ENCODE measurements around the gene DCAF7.

DCAF7 gene

GRCh38 chr17:63524051-63524450 lies 26.2 kb upstream of the DCAF7 start:
- no peak for DNase-seq (ENCODE audit: low read depth, low spot score)

DNA sequence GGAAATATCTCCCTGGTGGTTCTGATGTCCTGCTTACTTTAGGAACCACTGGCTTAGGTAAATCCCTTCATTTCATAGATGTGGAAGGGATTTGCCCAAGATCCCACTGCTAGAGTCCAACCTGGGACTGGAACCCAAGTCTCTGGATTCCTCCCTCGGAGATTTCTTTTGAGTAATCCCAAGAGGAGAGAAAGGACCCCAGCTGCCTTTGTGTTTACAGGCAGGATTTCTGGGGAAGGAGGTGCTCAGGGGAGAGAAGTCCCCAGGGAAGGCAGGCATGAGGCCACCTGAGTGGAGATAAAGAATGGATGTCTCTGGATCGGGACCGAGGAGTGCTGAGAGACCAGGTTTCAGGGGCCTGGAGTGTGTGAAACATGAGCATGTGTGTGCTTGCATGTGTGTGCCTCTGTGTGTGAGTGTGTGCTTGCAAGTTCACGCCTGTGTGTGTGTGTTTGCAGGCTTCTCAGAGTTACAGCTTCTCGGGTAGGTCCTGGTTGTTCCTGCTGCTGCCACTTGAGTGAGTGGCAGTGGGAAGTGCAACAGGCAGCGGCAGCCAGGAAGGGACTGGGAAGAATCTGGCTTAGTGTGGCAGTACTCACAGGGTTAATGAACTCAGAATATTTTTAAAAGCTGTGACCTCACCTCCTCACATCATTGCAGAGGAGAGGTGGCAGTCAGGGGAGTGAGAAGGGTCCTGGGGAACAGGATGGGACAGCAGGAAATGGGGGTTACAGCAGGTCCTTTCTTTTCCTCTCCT lies 24.9 kb upstream of the DCAF7 start:
- no peak for DNase-seq (ENCODE audit: low read depth, low spot score)

DNA sequence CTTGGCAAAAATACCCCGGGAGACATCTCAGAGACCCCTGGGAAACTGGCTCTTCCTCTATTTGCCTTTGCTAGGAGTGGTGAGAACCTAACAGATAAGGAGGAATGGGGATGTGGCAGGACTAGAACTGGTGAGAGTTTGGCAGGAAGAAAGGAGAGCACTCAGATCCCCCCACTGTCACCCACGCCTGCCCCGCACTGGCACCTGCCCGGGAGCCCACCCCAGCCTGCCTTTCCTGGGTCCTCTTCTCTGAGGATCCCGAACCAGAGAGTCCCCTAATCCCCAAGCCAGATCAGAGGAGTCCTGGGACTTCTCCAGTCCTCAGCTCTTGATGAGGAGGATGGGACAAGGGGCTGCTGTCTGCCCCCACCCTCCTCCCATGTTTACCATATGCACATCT lies 23.4 kb upstream of the DCAF7 start:
- no peak for DNase-seq (ENCODE audit: low read depth, low spot score)

GRCh38 chr17:63528183-63528582 lies 22.1 kb upstream of the DCAF7 start:
- no peak for DNase-seq (ENCODE audit: low read depth, low spot score)

DNA sequence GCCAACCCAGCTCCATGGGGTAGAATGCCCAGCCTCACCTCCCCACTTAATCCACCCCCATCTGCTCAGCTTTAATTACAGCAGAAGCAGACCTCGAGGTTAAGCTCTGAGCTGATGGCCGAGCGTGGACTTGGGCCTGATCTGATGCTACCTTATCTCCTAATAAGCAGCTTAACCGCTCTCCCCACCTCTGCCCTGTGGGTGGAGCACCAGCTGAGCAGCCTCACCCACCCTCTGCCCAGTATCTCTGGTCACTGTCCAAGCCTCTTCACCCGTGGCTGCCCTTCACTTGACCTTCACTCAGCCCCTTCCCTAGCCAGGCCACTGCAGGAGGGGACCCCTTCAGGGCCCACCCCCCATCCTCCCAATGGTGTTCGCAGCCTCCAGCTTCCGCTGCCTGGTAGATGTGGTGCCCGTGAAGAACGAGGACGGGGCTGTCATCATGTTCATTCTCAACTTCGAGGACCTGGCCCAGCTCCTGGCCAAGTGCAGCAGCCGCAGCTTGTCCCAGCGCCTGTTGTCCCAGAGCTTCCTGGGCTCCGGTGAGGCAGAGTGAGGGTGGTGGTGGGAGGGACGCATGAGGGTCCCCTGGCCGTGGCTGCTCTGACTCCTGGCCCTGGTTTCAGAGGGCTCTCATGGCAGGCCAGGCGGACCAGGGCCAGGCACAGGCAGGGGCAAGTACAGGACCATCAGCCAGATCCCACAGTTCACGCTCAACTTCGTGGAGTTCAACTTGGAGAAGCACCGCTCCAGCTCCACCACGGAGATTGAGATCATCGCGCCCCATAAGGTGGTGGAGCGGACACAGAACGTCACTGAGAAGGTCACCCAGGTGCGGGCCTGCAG lies 20.3 kb upstream of the DCAF7 start:
- no peak for DNase-seq (ENCODE audit: low read depth, low spot score)

DNA sequence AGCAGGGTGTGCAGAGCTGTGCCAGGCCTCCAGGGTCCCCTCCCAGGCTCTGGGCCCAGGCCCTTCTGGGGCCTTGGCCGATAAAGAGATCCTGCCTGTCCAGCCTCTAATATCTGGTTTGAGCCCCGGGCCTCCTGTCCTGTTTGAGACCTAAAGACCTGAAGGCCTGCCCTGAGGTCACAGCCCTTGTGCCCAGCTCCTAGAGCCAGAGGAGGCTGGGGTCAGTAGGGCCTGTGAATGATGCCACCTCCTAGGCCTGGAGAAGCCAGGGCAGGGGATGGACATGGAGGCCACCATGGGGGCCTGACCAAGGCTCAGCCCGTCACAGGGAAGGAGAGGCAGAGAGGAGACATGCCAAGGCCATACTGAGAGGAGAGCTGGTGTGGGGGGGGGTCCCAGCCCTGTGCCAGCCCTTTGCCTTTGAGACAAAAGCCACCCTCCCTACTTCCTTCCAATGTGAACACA lies 19.7 kb upstream of the DCAF7 start:
- DNase-seq (ENCODE audit: low read depth, low spot score): no peak

GRCh38 chr17:63531022-63531965 lies 19.0 kb upstream of the DCAF7 start:
- DNase-seq (ENCODE audit: low read depth, low spot score): no peak

DNA sequence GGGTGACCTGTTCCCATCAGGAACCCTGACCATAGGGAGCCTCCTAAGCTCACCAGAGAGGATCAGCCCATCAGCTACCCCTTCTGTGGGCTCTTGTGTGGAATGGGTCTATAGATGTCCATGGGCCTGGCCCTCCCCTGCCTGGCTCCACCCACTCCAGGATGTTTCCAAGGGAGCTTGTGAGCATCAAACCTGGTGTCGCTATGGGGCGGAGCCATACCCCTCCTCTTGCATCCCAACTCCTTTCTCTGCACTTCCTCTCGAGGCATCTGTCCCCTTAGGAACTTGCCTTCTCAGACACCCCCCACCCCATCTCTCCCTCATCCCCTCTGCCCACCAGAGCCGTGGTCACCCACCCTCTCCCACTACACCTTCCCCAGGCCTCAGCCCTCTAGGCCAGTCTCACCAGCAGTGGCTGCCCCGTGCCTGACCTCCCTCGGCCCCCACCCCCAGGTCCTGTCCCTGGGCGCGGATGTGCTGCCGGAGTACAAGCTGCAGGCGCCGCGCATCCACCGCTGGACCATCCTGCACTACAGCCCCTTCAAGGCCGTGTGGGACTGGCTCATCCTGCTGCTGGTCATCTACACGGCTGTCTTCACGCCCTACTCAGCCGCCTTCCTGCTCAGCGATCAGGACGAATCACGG lies 16.7 kb upstream of the DCAF7 start:
- no peak for DNase-seq (ENCODE audit: low read depth, low spot score)

DNA sequence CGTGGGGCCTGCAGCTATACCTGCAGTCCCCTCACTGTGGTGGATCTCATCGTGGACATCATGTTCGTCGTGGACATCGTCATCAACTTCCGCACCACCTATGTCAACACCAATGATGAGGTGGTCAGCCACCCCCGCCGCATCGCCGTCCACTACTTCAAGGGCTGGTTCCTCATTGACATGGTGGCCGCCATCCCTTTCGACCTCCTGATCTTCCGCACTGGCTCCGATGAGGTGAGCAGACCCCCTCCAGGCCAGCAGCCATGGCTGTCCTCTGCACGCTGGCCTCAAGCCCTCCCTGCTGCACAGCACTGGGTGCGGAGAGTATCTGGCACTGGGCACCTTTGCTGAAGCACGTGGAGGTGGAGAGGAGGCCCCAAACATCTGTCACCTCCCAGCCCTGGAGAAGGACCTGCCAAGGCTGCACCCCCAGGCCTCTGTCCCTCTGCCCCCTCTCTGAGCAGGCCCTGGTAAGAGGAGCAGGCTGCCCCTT lies 16.2 kb upstream of the DCAF7 start:
- no peak for DNase-seq (ENCODE audit: low read depth, low spot score)

- no peak for DNase-seq (ENCODE audit: low read depth, low spot score)
Measured at GRCh38 chr17:63534816-63535455, 15.3 kb upstream of the DCAF7 start.

- no peak for DNase-seq (ENCODE audit: low read depth, low spot score)
Measured at GRCh38 chr17:63535640-63536039, 14.6 kb upstream of the DCAF7 start.

GRCh38 chr17:63537001-63537400 lies 13.3 kb upstream of the DCAF7 start:
- no peak for DNase-seq (ENCODE audit: low read depth, low spot score)

- no peak for DNase-seq (ENCODE audit: low read depth, low spot score)
Measured at GRCh38 chr17:63537991-63538692, 12.1 kb upstream of the DCAF7 start.

- DNase-seq (ENCODE audit: low read depth, low spot score): no peak
Measured at GRCh38 chr17:63538693-63539595, 11.3 kb upstream of the DCAF7 start.

DNA sequence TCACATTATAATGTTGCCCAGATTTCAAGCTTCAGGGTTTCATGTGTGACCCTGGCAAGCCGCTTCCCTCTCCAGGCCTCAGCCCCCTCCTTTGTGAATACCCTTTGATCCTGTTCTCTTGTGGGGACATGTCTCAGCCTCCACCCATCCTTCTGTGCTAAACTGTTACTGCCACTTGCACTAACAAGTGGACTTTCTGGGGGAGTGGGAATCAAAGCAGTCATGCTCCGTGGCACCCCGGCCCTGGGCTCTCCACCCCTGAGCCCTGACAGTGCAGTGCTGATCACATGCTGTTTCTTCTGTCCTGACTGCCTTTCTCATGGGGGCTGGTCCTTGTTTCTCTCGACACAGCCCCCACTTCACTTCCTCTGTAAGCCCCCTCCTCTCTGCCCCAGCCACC lies 9.7 kb upstream of the DCAF7 start:
- DNase-seq (ENCODE audit: low read depth, low spot score): no peak

DNA sequence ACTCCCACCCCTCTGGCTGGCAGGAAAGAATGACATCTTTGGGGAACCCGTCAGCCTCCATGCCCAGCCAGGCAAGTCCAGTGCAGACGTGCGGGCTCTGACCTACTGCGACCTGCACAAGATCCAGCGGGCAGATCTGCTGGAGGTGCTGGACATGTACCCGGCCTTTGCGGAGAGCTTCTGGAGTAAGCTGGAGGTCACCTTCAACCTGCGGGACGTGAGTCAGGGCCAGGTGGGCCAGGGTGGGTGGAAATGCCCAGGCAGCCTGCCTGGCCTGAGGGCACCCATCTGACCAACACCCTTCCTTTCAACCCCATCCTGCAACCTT lies 8.1 kb upstream of the DCAF7 start:
- no peak for DNase-seq (ENCODE audit: low read depth, low spot score)

- DNase-seq (ENCODE audit: low read depth, low spot score): no peak
Measured at GRCh38 chr17:63542942-63543821, 7.1 kb upstream of the DCAF7 start.

DNA sequence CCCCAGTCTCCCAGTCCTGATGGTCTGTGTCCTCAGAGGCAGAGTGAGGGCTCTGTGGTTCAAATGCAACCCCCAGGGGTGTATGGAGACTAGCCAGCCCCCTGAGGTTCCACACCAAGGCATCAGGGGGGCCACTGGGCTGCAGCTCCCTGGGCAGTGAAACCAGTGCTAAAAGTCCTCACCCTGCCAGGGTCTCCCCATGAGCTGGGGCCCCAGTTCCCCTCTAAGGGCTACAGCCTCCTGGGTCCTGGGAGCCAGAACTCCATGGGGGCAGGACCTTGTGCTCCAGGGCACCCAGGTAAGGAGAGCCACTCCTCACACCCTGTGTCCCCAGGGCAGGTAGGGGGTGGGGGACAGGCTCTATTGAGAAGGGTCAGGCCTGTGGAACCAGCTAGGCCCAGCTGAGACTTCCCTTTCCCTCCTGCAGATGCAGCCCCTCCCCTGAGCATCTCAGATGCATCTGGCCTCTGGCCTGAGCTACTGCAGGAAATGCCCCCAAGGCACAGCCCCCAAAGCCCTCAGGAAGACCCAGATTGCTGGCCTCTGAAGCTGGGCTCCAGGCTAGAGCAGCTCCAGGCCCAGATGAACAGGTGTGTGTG lies 6.4 kb upstream of the DCAF7 start:
- no peak for DNase-seq (ENCODE audit: low read depth, low spot score)

Measured in smooth muscle cell of the brain vasculature (primary cell).